Smooth muscle cell of the brain vasculature (primary cell): ENCODE results near the gene TMEM208.

Experiments
- DNase-seq: peaks from one replicate; pipeline ENCODE4 v3.0.0-alpha.2; 2012; ENCODE audit warnings: low read depth, low spot score

TMEM208 gene

GRCh38 chr16:67249178-67250044 is 22.5 kb downstream of the TMEM208 start:
- DNase-seq, result no peak

- no peak for DNase-seq
Observed at GRCh38 chr16:67250045-67250327, 23.1 kb downstream of the TMEM208 start.

GRCh38 chr16:67252609-67253497 is 25.9 kb downstream of the TMEM208 start:
- no peak for DNase-seq

- no peak for DNase-seq
Observed at GRCh38 chr16:67254801-67255552, 28.0 kb downstream of the TMEM208 start.

GRCh38 chr16:67255553-67256221 is 28.8 kb downstream of the TMEM208 start:
- DNase-seq, result no peak

- DNase-seq, result no peak
Observed at GRCh38 chr16:67256701-67257230, 29.8 kb downstream of the TMEM208 start.

- DNase-seq, result no peak
Observed at GRCh38 chr16:67257486-67258160, 30.7 kb downstream of the TMEM208 start.

- DNase-seq, result no peak
Observed at GRCh38 chr16:67258161-67258835, 31.4 kb downstream of the TMEM208 start.

GRCh38 chr16:67259705-67260104 is 32.8 kb downstream of the TMEM208 start:
- DNase-seq, result no peak

GRCh38 chr16:67260426-67261063 is 33.6 kb downstream of the TMEM208 start:
- no peak for DNase-seq

GRCh38 chr16:67263201-67263600 is 36.3 kb downstream of the TMEM208 start:
- no peak for DNase-seq

- no peak for DNase-seq
Observed at GRCh38 chr16:67264277-67264676, 37.3 kb downstream of the TMEM208 start.

GRCh38 chr16:67264866-67265265 is 37.9 kb downstream of the TMEM208 start:
- DNase-seq, result no peak

- DNase-seq, result no peak
Observed at GRCh38 chr16:67265834-67266233, 38.9 kb downstream of the TMEM208 start.

- DNase-seq, result no peak
Observed at GRCh38 chr16:67268136-67268579, 41.2 kb downstream of the TMEM208 start.

- DNase-seq, result no peak
Observed at GRCh38 chr16:67269766-67270165, 42.8 kb downstream of the TMEM208 start.

GRCh38 chr16:67270931-67271338 is 44.0 kb downstream of the TMEM208 start:
- no peak for DNase-seq

GRCh38 chr16:67271446-67271845 is 44.5 kb downstream of the TMEM208 start:
- DNase-seq, result no peak

GRCh38 chr16:67275321-67275720 is 48.4 kb downstream of the TMEM208 start:
- no peak for DNase-seq
